ENCODE measurements around the gene MICALL2.

DNA sequence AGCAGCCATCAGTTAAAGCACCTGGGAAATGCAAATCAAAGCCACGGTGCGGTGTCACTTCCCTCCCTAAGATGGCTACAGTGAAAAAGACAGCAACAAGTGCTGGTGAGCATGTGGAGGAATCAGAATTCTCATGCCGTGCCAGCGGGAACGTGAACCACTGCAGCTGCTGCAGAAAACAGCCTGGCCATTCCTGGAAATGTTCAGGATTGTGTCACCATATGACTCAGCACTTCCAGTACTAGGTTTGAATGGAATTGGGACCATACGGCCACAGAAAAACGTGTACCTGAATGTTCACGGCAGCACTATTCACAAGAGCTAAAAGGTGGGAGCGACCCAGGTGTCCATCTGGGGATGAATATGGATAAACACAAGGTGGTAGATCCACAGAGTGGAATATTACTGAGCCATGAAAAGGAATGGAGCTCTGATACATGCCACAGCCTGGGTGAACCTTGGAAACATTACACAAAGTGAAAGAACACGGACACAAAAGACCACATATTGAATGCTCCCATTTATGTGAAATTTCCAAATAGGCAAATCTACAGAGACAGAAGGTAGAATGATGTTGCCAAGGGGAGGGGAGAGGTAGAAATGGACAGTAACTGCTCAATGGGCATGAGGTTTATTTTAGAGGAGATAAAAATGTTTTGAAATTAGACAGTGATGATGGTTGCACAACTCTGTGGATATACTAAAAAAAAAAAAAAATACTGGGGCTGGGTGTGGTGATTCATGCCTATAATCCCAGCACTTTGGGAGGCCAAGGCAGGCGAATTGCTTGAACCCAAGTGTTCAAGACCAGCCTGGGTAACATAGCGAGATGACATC is 61.6 kb downstream of the MICALL2 start:
- TF ChIP-seq POLR2A (IDR thresholded peaks at IDR 0.05; ENCODE audit: low read depth, low read length) (no peak), TAF1 (IDR thresholded peaks at IDR 0.05; ENCODE audit: borderline replicate concordance, low read depth, low read length) (no peak), POLR2AphosphoS5 (IDR thresholded peaks at IDR 0.05; ENCODE audit: low read depth, low read length) (no peak)

Data from GM12892 (cell line).